HG03457 (cell line): ENCODE data around the gene UTP25.
"Not testable (repeated sequence)": the region's sequence is repeated elsewhere in the genome, so short reads cannot be mapped to it uniquely, and the experiment has no call there.

Experiments
- ATAC-seq: cut with Tn5 transposase; IDR thresholded peaks from one replicate; pipeline ENCODE4 v1.9.1; 2021; ENCODE audit warnings: moderate number of reproducible peaks; ENCODE audit not compliant: unreplicated experiment

Gene UTP25

GRCh38 chr1:209889077-209889418, 61.3 kb downstream of the UTP25 start:
- ATAC-seq = no peak

GRCh38 chr1:209890641-209891330, 63.0 kb downstream of the UTP25 start:
- ATAC-seq = no peak

- no peak for ATAC-seq
These were observed 66.0 kb downstream of the UTP25 start for GRCh38 chr1:209893751-209894150.

- no peak for ATAC-seq
These were observed 67.9 kb downstream of the UTP25 start for GRCh38 chr1:209895709-209896108.

GRCh38 chr1:209896346-209896745, 68.6 kb downstream of the UTP25 start:
- ATAC-seq = no peak

- ATAC-seq = not testable (repeated sequence)
These were observed 70.5 kb downstream of the UTP25 start for GRCh38 chr1:209898271-209898670.

GRCh38 chr1:209898851-209899250, 71.1 kb downstream of the UTP25 start:
- not testable (repeated sequence) for ATAC-seq

- no peak for ATAC-seq
These were observed 72.2 kb downstream of the UTP25 start for GRCh38 chr1:209899948-209900347.

- no peak for ATAC-seq
These were observed 73.0 kb downstream of the UTP25 start for GRCh38 chr1:209900734-209901133.

GRCh38 chr1:209901211-209901610, 73.4 kb downstream of the UTP25 start:
- ATAC-seq = no peak

GRCh38 chr1:209904774-209905173, 77.0 kb downstream of the UTP25 start:
- ATAC-seq = not testable (repeated sequence)
